IPS-18c (cell line): Measurements from ENCODE around the gene VASH2.

Experiments used
- H3K4me3 ChIP-seq: 2 replicates; pipeline ENCODE4 v1.7.0; 2013; ENCODE audit warnings: low read depth, mild to moderate bottlenecking, low read length, moderate library complexity; ENCODE audit not compliant: insufficient read depth
- H3K9me3 ChIP-seq: one replicate; pipeline ENCODE4 v1.6.1; 2013; ENCODE audit warnings: mild to moderate bottlenecking, low read length, moderate library complexity; ENCODE audit not compliant: control insufficient read depth, insufficient read depth

The VASH2 gene

DNA sequence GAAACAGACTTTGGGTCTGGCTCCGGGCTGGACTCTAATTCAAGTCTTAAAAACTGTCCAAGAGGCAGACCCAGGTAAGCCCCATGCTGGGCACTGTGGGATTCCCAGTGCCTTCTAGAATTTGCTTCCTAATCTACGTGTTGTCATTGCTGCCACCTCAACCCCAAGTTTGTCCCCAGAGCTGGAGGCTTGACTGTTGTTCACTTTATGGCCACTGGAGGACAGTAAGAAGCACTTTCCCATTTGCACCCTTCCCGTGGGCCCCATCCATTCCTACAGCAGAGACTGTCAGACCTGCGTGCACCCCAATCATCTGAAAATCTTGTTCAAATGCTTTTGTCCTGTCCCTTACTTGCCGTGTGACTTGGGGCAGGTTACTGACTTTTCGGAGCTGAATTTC lies 29.4 kb upstream of the VASH2 start:
- Histone ChIP-seq H3K9me3 (no peaks in the 10 kb centered on the region), H3K4me3 (no peak overlapping the region)

DNA sequence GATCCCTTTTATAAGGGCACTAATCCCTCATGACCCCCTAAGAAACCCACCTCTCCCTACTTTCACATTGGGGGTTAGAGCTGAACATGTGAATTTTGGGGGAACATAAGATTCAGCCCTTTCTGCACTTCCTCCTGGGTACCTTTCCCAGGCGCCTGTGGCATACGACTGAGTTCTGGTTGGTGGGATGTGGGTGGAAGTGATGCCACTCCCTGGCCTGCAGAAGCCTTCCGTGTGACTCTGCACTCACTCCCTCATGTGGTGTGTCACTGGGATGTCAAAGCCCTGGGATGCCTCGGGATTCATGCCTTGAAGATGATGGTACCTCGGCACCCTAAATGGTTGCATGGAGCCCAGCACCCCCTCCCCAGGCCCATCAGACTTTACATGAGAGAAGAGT lies 28.3 kb upstream of the VASH2 start:
- no peak overlapping the region for H3K4me3 ChIP-seq
- H3K9me3 ChIP-seq, result no peaks in the 10 kb centered on the region

DNA sequence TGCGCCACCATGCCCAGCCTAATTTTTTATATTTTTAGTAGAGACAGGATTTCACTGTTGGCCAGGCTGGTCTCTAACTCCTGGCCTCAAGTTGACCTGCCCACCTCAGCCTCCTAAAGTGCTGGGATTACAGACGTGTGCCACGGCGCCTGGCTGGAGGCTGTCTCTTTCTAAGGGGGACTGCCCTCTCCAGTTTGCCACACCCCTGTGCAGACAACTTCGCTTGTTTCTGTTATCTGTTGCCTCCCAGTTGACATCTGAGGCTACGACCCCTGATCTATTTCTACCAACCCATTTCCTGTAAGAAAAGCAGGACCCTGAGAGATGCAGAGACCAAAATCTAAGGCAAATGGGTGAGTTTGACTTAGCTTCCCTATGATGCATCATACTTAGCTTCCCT lies 24.0 kb upstream of the VASH2 start:
- Histone ChIP-seq H3K4me3 (no peak overlapping the region), H3K9me3 (no peaks in the 10 kb centered on the region)

DNA sequence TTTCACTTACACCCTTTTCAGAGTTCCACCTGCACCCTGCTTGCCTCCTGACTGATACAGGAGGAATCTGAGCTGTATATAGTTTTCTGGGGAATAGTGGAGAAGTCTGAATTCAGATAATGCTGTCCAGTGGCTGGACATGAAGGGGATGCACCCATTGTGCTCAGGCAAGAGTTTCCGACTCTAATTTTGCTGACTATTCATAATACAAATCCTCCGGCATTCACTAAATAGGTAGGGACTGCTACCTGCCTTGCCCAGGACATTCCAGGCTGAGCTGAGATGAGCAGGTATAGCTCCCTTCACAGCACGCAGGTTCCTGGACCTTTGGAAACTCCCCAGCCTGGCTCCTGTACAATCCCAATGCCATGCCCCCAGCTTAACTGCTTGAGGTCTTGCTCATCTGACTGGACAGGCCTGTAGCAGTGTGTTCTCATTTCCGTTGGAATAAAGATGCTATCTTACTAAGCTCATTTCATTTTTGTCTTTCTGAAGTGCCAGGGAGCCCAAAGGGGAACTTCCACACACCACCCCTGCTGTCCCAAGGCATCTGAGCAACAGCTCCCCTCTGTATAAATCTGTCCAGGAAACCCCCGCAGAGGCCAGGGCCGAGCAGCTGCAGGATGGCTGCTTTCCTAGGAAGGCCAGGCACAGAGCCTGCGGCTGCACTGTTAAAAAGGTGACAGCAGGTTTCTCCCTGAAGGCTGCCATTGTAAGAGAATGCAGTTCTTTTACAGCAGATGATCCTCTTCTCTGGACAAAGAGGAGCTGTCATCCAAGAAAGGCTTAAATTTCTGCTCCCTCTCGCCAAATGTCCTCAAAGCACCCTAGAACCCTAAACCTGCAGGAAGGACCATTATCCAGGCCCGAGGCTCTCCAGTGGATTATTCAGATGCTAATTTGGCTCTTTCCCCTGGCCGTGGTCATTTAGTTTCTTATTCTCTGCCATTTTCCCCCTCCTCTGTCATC lies 21.7 kb upstream of the VASH2 start:
- no peaks in the 10 kb centered on the region for H3K9me3 ChIP-seq
- no peak overlapping the region for H3K4me3 ChIP-seq

DNA sequence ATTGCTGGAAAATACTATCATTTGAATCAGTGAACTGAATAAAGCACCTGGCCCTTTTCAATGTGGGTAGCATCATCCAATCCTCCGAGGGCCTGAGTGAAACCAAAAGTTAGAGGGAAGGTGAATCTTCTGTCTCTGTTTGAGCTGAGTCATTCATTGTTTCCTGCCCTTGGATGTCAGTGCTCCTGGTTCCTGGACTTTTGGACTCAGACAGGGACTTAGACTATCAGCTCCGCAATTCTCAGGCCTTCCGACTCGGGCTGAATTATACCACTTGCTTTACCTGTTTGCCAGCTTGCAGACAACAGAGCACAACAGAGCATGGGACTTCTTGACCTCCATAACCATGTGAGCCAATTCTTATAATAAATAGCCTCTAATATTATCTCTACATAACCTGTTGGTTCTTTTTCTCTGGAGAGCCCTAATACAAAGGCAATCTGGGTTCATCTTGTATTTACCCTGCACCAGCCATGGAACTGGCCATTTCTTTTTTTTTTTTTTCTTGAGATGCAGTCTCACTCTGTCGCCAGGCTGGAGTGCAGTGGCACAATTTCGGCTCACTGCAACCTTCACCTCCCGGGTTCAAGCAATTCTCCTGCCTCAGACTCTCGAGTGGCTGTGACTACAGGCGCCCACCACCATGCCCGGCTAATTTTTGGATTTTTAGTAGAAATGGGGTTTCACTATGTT lies 19.2 kb upstream of the VASH2 start:
- no peak overlapping the region for H3K4me3 ChIP-seq
- H3K9me3 ChIP-seq, result no peaks in the 10 kb centered on the region

DNA sequence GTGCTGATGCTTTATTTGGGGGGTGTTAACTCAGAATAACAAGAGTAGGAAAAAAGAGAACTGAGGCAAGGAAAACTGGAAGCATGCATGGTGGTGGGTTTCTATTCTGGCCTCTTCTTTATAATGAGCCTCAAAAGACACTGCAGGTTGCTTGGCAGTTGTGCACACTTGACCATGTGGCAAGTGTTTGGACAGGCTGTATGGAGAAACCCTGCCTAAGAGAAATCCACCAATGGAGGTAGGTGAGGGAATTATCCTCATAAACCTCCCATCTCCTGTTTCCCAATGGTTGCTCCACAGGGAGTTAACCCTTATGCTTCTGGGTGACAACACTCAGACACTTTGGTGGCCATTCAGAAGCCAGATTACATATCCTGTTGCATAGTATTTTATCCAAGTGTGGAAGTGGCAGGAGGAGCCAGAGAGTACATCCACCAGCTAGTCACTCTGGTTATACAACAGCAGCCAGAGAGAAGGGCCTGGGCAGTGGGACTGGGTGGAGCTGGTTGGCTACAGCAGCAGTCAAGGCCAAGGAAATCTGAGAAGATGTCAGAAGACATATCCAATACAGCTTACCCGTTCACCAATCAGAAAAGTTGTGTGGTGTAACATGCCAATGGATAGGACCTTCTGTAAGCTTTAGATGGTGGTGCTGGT lies 16.4 kb upstream of the VASH2 start:
- Histone ChIP-seq H3K9me3 (peaks cover 3% of the 10 kb centered on the region), H3K4me3 (no peak overlapping the region)

DNA sequence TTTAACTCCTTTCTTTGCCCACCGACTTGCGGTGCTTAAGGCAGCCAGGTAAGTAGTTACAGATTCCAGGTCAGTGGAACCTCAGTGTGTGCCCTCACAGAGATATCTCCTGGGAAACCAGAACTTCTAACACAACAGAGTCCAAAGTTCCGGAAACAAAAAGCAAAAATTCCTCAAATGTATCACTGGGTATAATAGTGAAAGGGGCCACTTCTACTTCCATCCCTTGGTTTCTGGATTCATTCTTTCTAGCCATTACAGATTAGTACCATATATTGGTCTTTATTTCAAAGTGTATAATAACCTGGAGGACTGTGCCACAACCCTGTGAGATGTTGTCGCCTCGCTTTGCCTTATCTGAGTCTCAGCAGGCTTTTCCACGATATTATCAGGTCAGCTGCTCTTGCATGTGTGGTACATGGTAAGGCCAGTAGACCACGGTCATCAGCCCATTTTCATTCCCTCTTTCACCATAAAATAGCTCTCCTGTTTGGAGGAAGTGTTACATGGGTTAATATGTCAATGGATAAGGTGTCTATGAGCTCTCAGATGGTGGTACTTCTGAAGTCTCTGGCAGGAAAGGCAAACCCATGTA lies 14.9 kb upstream of the VASH2 start:
- H3K9me3 ChIP-seq, result peaks cover 3% of the 10 kb centered on the region
- H3K4me3 ChIP-seq, result no peak overlapping the region

DNA sequence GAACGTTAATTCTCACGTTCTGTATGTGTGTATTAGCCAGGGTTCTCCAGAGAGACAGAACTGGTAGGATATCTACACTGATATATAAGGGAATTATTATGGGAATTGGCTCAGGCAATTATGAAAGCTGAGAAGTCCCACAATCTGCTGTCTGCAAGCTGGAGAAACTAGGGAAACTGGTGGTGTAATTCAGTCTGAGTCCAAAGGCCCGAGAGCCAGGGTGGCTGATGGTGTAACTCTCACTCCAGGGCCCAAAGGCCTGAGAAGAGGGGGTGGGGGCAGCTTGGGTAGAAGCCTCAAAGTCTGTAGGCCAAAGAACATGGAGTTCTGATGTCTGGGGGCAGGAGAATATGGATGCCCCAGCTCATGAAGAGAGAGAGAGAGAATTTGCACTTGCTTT lies 13.3 kb upstream of the VASH2 start:
- no peak overlapping the region for H3K4me3 ChIP-seq
- H3K9me3 ChIP-seq, result peaks cover 3% of the 10 kb centered on the region

DNA sequence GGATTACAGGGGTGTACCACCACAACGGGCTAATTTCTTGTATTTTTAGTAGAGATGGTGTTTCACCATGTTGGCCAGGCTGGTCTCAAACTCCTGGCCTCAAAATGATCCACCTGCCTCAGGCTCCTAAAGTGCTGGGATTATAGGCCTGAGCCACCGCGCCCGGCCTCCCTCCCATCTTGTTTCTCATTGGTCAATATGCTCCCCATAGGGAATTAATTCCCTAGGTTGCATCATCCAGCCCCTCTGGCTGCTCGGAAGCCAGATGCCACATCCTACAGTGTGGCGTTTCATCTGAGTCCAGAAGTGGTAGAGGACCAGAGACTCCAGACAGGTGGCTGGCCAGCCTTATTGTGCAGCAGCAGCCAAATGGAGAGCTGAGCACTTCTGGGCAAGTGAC lies 11.5 kb upstream of the VASH2 start:
- peaks cover 3% of the 10 kb centered on the region for H3K9me3 ChIP-seq
- H3K4me3 ChIP-seq, result no peak overlapping the region

DNA sequence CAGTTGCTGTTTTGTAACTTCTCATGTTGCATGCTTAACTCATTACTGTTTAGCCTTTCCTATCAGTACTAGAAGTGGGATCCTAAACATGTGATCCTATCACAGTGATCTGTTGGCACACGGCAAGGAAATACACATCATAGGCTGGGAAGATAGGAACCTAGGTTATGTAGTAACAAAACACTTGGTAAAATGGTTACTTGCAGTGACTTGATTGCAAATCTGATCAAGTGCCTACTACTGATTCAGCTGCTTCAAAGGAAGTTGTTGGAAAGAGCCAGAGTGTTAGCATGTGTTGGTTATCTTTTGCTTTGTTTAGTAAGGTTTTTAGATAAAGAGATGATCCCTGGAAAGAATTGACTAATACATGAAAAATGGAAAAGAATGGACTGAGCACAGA lies 8.9 kb upstream of the VASH2 start:
- Histone ChIP-seq H3K9me3 (peaks cover 3% of the 10 kb centered on the region), H3K4me3 (no peak overlapping the region)

DNA sequence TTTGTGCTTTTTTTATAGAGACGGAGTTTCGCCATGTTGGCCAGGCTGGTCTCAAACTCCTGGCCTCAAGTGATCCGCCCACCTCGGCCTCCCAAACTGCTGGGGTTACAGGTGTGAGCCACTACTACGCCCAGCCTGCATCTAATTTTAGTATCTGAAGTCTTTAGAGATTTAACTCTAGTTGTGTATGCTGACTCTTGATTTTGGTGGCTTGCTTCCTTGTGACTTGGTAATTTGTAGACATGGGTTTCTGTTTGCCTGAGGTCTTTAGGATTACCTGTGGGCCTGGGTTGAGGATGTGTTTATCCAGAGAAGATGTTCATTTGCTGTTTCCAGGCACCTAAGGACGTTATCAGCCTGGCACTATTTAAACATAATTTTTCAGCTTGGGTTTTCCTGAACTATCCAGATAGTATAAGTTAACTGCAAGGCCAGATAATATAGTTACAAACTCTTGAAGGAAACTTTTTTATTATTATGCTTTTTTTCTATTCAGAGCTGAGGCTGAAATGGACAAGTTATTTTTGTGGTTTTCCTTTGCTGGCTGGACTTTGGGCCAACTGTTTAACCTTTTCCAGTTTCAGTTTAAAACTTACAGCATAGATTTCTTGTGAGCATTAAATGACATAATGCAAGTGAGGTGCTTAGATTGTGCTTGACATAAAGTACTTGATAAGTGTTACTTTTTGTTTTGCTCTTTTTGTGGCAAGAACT lies 7.5 kb upstream of the VASH2 start:
- no peaks in the 10 kb centered on the region for H3K9me3 ChIP-seq
- no peak overlapping the region for H3K4me3 ChIP-seq

DNA sequence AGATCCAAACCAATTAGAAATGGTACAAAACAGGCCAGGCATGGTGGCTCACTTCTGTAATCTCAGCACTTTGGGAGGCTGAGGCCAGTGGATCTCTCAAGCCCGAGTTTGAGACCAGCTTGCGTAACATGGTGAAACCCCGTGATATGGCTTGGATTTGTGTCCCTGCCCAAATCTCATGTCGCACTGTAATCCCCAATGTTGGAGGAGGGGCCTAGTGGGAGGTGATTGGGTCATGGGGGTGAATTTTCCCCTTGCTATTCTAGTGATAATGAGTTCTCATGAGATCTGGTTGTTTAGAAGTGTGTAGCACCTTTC lies 7.0 kb upstream of the VASH2 start:
- H3K9me3 ChIP-seq, result no peaks in the 10 kb centered on the region
- no peak overlapping the region for H3K4me3 ChIP-seq

DNA sequence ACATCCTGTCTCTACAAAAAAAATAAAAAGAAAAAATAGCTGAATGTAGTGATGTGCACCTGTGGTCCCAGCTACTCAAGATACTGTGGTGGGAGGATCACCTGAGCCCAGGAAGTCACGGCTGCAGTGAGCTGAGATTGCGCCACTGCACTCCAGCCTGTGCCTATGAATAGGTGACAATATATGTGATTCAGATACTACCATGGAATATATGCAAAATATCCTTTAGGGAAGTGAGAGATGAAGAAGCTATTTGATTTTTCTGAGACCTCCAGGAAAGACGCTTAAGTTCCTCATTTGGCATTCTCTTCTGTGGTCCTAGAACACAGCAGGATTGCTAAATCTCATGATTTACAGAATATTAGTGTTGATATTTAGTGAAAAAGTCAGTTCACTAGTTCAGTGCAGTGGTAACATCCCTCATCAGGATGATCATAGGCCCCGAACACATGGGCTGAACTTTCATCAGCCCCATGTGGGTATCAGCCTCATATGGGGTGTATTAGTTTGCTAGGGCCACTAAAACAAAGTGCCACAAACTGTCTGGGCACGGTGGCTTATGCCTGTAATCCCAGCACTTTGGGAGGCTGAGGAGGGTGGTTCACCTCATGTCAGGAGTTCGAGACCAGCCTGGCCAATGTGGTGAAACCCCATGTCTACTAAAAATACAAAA lies 6.0 kb upstream of the VASH2 start:
- no peaks in the 10 kb centered on the region for H3K9me3 ChIP-seq
- no peak overlapping the region for H3K4me3 ChIP-seq

DNA sequence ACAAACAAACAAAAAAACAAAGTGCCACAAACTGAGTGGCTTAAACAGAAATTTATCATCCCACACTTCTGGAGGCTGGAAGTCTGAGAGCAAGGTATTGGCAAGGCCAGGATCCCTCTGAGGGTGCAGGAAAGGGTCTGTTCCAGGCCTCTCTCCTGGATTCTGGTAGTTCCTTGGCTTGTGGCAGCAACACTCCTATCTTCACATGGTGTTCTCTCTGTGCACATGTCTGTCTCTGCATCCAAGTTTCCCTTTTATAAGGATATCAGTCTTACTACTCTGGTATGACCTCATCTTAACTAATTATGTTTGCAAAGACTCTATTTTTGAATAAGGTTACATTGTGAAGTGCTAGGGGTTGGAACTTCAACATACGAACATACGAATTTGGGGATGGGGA lies 5.3 kb upstream of the VASH2 start:
- H3K9me3 ChIP-seq, result no peaks in the 10 kb centered on the region
- H3K4me3 ChIP-seq, result no peak overlapping the region

DNA sequence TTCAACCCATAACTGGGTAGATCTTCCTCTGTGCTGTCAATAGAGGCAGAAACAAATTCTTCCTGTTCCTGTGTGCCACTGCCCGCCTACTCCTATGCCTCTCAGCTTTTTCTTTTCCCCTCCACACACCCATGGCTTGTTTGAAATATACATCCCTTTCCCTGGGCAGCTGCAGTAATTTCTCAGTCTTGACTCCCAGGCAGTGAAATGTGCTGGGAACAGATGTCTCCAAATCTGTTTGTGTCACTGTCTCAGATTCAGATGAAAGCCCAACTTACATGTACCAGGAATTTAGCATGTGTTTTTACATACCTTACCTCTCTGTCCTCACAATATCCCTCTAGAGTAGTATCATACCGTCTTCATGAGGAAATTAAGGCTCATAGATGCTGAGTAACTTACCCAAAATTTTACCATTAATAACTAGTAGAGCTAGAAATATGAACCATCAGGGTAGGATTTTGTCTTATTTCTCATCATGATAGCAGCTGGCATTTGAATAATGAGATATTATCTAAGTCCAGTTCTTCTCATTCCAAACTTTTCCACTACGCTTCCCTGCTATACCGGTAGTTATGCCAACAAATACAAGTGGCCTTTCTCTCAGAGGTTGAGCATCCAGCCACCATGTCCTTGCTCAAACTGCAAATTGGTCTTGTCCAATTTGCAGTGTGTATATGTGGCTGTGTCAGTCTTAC lies 4.7 kb upstream of the VASH2 start:
- Histone ChIP-seq H3K9me3 (no peaks in the 10 kb centered on the region), H3K4me3 (no peak overlapping the region)

DNA sequence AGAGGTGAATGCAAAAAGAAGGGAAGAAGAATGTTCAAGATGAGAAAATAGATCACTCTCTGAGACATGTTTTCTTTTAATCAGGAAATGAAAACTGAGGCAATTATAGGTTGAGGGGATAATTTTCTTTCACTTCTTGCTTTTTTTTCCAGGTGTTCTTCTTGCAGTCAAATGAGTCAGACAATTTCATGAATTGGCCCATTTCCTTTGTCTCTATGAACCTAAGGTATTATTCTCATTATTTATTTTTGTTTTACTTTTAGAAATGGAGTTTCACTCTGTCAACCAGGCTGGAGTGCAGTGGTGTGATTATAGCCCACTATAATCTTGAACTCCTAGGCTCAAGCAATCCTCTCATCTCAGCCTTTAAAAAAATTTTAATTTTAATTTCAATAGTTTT lies 3.5 kb upstream of the VASH2 start:
- Histone ChIP-seq H3K4me3 (no peak overlapping the region), H3K9me3 (no peaks in the 10 kb centered on the region)
